NCI-H2227 (cell line): Measurements from ENCODE around the gene LILRA1.
"Not testable (repeated sequence)": the region's sequence is repeated elsewhere in the genome, so short reads cannot be mapped to it uniquely, and the experiment has no call there.

Source experiments
- DNase-seq: peaks from one replicate; lab custom pipeline; 2025; ENCODE audit not compliant: unreplicated experiment; lab: John Stamatoyannopoulos, UW

Gene LILRA1

DNA sequence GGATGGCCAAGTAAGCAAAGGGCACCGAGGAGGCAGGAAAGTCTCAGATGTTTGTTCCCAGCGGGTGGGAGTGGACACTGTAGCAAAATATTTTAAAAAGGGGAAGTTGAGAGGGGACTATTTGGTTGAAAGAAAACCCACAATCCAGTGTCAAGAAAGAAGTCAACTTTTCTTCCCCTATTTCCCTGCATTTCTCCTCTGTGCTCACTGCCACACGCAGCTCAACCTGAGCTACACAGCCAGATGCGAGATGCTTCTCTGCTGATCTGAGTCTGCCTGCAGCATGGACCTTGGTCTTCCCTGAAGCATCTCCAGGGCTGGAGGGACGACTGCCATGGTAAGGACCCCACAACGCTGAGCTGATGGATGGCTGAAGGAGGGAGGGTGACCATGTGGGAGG is at the start of gene LILRA1:
LILRA1 (plus strand) TSS at position 188 of the 400 bp plus-strand sequence. CDS start 613 bp downstream, outside the sequence.
- DNase-seq = not testable (repeated sequence)

DNA sequence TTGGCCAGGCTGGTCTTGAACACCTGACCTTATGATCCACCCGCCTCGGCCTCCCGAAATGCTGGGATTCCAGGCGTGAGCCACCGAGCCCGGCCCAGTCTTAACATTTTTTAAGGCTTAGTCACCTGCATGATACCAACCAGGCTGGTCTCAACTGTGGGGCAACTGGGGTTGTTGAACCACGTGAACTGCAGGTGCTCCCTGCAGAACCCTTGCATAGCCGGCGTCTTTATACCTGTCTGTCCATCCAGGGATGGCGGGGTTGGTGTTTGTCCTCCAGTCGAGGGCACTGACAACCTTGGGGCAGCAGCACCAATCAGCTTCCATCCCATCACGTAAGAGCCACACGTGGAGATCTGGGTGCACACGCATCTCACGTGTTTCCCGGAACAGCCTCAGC is 44.6 kb upstream of the LILRA1 start:
- no peak for DNase-seq

DNA sequence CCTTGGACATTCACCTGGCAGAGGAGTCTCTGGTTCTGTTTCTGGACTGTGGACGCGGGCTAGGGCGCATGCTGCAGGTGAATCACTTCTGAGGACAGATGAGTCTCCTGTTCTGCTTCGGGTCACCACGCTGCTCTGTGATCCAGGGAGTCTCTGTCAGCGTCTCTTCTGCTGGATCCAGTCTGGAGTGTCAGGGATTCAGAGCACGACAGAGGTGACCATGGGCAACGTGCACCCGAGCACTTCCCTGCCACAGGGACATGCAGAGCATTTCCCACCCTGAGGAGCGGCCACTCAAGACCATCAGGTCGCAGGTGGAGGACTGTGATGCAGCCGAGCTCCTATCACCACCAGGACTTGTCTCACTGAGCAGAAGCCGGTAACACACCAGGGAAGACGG is 44.2 kb upstream of the LILRA1 start:
- no peak for DNase-seq

DNA sequence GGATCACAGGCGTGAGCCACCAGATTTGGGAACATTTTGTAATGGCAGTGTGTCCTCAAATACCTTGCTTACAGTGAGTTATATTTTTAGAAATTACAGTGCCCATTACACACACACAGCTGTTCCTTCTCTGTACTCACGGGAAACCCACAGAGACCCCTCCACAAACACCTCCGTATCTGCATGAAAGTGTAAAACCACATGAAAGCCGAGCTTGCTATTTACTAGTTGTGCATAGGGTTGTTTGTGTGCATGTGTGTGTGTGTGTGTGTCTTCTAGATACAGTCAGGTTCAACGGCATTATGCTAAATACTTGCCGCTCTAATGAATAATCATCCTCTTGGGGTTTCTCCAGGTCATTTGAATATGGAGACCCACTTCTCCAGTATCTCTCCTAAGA is 42.1 kb upstream of the LILRA1 start:
- DNase-seq = no peak

DNA sequence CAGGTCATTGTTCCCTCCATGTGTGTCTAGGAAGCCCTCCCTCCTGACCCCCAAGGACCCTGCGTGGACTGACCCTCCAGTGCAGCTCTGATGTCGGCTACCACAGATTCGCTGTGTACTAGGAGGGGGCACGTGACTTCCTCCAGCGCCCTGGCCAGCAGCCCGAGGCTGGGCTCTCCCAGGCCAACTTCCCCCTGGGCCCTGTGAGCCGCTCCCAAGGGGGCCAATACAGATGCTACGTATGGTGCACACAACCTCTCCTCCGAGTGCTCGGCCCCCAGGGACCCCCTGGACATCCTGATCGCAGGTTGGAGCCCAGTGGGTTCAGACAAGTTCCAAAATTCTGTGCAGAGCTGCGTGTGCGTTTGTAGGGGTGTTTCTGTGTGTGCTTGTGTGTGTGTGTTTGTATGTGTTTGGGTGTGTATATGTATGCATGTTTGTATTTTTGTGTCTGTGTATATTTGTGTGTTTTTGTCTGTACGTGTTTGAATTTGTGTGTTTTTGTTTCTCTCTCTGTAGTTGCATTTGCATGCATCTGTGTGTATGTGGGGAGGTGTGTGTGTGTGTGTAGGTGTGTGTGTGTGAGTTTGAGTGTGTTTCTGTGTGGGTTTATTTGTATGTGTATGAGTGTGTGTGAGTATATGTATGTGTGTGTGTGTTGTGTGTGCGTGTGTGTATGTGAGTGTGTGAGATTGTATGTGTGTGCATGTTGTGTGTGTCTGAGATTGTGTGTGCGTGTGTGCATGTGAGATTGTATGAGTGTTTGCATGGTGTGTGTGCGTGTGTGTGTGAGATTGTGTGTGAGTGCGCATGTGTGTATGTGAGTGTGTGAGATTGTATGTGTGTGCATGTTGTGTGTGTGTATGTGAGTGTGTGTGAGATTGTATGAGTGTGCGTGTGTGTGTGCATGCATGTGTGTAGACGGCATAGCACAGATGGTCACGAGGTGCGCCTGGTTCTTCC is 41.2 kb upstream of the LILRA1 start:
- DNase-seq = no peak

DNA sequence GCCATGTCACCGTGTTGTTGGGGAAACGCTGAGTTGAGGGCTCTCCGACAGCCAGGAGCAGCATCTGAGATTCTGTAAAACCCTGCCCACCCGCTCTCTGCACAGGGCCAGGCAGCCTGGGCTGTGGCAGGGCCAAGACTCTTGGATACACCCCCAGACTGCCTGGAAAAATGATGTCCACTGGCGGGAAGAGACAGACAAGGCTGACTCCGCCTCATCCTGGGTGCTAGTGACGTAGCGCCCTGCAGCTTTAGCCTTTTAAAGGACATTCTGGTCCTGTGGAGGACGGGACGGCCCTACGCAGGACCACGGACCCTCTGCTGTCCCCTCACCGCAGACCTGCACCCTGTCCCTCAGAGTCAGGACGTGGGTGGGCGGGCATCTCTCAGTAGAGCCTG is 40.5 kb upstream of the LILRA1 start:
- DNase-seq = no peak

DNA sequence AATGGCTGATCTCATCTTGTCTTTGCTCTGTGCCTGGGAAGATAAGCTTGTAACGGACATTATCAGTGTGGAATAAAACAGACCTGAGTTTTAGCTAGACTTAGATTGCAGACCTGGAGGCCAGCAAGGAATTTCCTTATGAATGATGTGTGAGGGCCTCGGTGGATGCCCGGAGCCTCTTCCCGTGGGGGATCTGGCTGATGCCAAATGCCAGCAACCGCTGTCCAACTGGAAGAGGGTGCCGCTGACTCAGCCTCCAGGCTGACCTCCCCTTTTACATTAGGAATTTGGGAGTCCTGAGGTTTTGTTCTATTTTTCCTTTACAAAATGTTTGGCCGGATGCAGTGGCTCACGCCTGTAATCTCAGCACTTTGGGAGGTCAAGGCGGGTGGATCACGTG is 39.4 kb upstream of the LILRA1 start:
- DNase-seq = no peak

DNA sequence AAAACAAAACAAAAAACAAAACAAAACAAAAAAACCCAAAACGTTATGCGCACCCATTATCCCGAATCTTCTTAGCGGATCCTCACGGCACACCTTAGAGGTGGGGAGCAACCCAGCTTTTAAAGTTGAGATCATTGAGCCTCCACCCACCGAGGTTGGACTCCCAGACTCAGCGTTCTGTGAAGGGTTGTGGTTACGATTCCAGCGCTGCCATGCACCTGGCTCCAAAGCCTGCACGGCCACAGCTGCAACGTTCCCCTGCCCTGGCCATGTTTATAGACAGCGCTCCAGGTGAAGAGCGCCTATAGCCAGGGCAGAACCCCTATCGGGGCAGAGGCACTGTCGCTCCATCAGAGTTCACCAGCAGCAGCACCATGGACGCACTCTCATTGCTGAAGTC is 38.5 kb upstream of the LILRA1 start:
- DNase-seq = no peak

DNA sequence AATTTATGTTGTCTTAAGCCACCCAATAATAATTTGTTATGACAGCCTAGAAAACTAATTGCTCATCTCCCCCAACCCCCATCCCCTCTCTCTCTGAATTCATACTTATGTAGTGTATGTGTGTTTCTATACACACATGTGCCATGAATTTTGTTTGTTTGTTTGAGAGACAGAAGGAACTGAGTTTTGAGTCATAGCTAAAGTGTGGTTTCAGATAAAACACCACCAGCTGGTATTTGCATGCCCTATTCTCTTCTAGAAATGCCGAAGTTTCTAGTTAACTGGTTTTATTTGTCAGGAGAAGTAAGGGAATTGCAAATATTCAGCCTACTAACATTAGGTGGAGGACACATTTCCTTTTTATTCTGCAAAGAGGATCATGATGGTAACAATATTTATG is 37.2 kb upstream of the LILRA1 start:
- DNase-seq = no peak

DNA sequence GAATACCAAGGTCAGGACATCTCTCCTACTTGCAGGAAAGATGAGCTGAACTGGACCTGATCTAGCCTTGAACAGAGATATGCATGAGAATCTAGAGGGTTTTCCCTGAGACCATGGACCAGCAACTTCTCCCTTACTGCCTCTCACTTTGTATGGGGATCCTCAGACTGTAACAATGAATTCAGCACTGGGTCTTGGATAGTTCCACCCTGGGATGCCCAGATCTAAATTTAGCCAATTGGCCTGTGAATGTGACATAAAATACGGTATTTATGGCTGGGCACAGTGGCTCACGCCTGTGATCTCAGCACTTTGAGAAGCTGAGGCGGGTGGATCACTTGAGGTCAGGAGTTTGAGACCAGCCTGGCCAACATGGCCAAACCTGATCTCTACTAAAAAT is 35.1 kb upstream of the LILRA1 start:
- DNase-seq = no peak

DNA sequence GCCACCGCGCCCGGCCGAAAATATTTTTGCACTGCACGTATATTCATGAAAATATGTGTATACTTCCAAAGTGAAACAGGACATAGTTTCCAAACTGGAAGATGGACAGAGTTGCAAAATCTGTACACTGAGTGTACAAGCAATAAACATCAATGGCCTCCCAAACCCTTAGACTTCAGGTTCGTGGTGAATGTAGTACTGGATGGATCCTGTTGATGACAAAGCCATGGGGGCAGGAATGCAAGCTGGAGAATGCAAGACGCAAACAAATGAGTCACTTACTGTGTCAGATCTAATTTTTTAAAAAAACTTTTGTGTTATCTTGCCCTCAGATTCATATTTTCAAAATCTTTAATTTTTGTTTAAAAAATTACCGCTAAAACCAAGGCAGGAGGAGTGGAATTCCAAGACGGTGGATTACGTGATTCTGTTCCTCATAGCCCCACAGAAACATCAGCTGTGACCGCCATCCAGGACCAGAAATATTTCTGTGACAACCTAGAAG is 32.5 kb upstream of the LILRA1 start:
- DNase-seq = no peak

DNA sequence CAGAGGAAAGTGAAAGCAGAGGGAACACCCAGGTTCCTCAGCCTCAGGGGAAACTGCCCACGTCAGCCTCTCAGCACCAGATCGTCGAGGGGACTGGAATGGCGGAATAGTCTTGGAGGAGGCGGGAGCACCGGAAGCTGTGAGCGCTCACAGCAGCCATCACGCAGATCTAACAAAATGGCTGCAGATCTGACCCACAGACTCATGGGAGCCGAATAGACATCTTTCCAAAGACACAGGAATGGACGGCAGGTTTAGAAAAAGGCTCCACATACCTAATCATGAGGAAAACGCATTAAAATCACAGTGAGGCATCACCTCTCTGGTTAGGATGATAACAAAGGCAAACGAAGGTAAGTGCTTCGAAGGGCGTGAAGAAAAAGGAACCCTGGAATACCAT is 31.6 kb upstream of the LILRA1 start:
- peak; percentile 67 for DNase-seq

DNA sequence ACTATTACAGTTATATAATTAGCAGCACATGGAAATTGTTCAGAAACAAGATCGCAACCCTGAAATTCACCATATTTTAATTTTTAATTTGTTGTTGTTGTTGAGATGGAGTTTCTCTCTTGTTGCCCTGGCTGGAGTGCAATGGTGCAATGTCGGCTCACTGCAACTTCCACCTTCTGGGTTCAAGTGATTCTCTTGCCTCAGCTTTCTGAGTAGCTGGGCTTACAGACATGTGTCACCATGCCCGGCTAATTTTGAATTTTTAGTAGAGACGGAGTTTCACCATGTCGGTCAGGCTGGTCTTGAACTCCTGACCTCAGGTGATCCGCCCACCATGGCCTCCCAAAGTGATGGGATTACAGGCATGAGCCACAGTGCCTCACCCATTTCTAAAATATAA is 30.2 kb upstream of the LILRA1 start:
- DNase-seq = not testable (repeated sequence)

DNA sequence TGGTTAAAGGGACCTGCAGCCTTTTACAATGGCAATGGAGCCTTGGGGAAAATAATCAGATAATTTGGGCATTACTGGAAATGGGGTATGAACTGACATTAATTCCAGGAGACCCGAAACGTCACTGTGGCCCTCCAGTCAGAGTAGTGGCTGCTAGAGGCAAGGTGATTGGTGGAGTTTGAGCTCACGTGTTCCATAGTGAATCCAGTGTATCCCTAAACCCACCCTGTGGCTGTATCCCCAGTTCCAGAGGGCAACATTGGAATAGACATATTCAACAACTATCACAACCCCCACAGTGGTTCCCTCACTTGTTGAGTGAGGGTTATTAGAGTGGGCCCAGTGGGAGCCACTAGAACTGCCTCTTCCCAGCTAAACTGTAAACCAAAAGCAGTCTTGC is 23.1 kb upstream of the LILRA1 start:
- DNase-seq = no peak

DNA sequence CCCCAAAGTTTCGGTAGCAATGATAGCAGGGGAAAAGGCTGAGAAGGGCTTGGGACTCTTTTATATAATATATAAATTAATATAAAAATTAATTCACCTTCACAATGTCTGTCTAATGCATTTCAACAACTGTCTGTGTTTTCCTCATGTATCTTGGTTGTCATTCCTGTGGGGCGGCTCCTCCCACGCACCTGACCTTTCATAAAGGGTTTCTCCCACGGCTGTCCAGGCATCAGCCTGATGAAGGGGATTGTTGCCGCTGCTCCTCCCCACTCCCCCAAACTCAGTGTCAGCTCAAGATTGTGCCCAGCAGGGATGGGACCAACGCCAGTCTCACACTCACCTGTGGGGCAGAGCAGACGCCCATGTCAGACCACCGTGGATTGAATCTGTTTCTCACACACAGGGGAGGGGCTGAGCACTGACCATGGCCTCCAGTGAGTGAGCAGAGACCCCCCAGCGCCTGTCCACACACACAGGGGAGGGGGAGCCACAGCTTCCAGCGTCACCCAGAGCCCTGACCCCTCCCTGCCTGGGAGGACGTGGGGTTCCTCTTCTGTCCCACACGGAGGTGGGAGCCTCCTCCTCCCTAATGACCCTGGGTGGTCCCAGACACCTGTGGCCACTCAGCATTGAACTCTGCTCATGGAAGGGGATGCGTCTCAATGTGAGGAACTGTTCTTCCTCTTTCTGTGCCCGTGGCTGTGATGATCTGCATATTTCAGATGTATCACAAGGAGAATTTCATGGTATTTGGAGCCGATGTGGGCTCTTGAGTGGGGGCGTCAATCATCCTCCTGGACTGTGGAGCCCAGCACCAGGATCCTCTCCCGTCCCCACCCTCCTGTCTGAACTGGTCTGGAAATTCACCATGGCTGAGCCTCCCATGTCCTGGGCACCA is 21.5 kb upstream of the LILRA1 start:
- not testable (repeated sequence) for DNase-seq

DNA sequence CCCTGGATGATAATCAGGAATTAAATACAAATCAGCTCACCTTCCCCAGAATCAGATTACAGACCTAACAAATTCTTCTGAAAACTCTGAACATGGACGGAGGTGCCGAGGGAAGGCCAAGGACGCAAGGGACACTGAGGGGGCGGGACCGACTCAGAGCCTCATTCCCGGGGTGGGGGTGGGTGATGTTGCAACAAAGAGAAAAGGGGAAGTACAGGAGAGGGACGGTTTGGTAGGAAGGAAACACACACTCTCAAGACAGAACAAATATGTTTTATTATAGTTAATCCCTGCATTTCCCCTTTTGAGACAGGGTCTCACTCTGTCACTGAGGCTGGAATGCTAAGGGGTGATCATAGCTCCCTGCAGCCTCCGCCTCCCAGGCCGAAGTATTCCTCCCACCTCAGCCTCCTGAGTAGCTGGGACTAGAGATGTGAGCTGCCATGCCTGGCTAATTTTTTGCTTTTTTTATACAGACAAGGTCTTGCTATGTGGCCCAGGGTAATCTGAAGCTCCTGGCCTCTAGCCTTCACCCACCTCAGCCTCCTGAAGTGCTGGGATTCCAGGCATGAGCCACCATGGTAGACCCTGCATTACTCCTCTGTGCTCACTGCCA is 20.6 kb upstream of the LILRA1 start:
- no peak for DNase-seq

DNA sequence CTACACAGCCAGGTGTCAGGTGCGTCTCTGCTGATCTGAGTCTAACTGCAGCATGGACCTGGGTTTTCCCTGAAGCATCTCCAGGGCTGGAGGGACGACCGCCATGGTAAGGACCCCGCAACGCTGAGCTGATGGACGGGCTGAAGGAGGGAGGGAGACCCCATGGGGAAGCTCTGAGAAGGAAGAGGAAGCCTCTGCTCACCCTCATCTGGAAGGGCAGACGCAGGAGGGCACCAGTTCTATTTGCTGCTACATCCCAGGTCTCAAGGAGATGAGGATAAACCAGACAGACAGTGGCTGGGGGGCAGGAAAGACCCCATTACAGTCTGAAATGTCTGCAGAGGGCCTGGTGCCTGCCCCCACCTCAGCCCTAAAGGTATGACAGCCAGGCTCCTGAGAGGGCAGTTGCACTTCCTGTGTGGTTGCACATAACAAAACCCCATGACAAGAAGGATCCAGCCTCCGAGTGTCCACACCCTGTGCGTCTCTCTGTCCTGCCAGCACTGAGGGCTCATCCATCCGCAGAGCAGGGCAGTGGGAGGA is 20.0 kb upstream of the LILRA1 start, which contains the start of gene LILRA2:
LILRA2 (plus strand) TSS at position 461 of the 543 bp plus-strand sequence. CDS start 89 bp downstream, outside the sequence.
- DNase-seq = no peak

DNA sequence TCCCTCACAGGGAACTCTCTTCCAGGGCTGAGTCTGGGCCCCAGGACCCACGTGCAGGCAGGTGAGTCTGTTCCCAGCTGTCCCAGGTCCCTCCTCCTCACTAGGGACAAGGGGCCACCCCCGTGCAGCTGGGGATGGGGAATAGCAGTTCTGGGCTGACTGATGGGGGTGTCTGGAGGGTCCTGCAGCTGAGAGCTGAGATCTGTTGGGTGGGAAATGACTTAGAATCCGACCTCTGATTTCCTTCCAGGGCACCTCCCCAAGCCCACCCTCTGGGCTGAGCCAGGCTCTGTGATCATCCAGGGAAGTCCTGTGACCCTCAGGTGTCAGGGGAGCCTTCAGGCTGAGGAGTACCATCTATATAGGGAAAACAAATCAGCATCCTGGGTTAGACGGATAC is 19.4 kb upstream of the LILRA1 start:
- DNase-seq = no peak

DNA sequence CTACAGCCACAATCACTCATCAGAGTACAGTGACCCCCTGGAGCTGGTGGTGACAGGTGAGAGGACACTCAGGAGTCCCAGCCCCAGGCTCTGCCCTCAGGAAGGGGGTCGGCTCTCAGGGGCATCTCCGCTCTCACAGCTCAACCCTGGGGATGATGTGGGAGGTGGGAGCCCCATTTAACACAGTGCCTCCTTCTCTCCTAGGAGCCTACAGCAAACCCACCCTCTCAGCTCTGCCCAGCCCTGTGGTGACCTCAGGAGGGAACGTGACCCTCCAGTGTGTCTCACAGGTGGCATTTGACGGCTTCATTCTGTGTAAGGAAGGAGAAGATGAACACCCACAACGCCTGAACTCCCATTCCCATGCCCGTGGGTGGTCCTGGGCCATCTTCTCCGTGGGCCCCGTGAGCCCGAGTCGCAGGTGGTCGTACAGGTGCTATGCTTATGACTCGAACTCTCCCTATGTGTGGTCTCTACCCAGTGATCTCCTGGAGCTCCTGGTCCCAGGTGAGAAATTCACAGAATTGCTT is 18.8 kb upstream of the LILRA1 start:
- no peak for DNase-seq

DNA sequence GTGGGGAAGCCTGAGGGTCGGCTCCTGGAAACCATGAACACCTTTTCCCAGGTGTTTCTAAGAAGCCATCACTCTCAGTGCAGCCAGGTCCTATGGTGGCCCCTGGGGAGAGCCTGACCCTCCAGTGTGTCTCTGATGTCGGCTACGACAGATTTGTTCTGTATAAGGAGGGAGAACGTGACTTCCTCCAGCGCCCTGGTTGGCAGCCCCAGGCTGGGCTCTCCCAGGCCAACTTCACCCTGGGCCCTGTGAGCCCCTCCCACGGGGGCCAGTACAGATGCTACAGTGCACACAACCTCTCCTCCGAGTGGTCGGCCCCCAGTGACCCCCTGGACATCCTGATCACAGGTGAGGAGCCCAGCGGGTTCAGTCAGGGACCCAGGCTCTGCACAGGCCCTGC is 18.2 kb upstream of the LILRA1 start:
- DNase-seq = not testable (repeated sequence)
